Activated CD4-positive, CD25-positive, alpha-beta regulatory T cell (primary cell): ENCODE results near the gene LIN52.
"Not testable (repeated sequence)": the region's sequence is repeated elsewhere in the genome, so short reads cannot be mapped to it uniquely, and the experiment has no call there.

Experiments
- DNase-seq, 4 experiments: peaks; one replicate each; lab custom pipeline; 2025; lab: John Stamatoyannopoulos, UW

The LIN52 gene

DNA sequence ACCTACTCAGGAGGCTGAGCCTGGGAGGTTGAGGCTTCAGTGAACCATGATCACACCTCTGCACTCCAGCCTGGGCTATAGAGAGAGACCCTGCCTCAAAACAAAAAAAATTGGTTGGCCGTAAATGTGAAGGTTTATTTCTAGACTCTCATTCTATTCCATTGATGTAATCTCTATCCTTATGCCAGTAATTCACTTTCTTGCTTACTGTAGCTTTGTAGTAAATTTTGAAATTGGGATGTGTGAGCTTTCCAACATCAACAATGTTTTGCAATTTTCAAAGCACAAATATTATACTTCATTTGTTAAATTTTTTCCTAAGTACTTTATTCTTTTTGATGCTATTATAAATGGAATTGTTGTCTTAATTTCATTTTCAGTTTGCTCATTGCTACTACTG lies 24.6 kb downstream of the LIN52 start:
- no peak for DNase-seq

DNA sequence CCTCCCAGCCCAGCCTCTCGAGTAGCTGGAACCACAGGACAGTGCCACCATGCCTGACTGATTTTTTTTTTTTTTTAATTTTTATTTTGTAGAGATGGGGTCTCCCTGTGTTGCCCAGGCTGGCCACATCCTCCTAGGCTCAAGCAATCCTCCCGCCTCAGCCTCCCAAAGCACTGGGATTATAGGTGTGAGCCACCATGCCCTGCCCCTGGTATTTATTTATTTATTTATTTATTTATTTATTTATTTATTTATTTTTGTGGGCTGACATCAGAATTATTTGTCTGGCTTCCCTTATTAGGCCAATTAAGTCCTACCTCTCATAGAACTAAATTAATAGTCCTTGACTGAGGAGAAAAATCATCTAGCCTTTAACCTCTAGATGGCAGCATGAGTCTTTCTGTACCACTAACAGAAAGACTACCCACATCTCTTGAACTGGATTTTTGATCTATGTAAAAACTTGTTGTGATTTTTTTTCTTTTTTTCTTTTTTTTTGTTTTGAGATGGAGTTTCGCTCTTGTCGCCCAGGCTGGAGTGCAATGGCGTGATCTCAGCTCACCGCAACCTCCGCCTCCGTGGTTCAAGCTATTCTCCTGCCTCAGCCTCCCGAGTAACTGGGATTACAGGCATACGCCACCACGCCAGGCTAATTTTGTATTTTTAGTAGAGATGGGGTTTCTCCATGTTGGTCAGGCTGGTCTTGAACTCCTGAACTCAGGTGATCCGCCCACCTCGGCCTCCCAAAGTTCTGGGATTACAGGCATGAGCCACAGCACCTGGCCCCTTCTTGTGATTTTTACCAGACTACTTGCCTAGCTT lies 26.9 kb downstream of the LIN52 start:
- DNase-seq = not testable (repeated sequence)

DNA sequence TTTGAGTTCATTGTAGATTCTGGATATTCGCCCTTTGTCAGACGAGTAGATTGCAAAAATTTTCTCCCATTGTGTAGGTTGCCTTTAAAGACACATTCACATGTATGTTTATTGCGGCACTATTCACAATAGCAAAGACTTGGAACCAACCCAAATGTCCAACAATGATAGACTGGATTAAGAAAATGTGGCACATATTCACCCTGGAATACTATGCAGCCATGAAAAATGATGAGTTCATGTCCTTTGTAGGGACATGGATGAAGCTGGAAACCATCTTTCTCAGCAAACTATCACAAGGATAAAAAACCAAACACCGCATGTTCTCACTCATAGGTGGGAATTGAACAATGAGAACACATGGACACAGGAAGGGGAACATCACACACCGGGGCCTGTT lies 40.7 kb downstream of the LIN52 start:
- not testable (repeated sequence) for DNase-seq

DNA sequence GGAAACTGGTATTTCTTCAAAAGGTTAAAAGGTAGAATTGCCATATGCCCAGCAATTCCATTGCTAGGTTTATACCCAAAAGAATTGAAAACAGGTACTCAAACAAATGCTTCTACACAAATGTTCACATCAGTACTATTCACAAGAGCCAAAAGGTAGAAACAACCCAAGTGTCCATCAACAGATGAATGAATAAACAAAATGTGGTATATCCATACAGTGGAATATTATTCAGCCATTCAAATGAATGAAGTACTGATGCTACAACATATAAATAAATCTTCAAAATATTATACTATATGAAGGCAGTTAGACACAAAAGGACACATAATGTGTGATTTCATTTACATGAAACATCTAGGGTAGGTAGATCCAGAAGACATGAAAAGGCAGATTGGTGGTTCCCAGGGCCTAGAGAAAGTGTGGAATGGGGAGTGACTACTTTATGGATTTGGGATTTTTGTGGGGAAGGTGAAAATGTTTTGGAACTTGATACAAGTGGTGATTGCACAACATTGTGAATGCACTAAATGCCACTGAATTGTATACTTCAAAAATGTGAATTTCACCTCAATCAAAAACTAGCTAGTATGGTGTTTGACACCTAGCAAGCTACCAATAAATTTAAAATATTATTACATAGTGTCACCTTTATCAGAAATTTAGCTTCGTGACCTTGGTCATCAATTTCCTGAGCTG lies 41.7 kb downstream of the LIN52 start:
- DNase-seq = no peak

DNA sequence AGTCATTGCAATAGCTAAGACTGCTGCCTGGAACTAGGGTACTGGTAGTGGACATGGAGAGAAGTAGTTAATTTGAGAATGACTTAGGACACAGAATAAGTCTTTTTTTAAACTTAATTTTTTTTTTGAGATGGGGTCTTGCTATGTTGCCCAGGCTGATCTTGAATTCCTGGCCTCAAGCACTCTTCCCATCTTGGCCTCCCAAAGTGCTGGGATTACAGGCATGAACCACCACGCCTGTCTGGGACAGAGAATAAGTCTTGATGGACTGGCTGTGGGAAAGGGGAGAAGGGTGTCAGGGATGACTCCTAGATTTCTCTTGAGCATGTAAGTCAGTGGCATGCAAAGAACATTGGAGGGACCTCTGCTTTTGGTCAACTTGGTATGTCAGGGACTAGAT lies 42.9 kb downstream of the LIN52 start:
- no peak for DNase-seq

DNA sequence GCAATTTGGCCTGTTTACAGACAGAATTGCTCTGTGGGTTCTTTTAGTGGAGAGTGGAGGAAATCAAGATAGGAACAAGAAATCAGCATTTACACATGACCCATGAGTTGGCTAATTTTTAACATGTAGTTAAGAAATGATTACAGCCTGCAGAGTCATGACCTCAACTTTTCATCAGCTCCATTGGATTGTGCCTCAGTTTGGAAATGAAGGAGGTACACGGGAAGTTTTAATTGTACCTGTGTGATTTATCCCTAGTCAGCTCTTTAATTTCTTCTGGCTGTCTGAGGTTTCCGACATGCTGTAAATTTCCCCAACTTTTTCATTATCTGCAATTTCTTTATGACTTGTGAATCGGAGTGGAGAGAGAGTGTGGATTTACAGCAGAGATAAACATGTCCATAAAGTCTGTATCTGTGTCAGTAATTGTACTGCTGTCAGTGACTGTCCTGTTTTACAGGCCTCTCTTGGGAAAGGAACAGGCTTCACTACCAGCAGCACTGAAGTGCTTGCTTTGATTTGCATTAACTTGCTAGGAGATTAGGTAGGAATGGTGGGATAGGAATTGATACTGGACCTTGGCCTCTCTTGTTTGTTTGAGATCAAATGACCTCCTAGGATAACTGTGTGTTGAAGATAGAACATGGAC lies 49.2 kb downstream of the LIN52 start:
- DNase-seq = no peak

DNA sequence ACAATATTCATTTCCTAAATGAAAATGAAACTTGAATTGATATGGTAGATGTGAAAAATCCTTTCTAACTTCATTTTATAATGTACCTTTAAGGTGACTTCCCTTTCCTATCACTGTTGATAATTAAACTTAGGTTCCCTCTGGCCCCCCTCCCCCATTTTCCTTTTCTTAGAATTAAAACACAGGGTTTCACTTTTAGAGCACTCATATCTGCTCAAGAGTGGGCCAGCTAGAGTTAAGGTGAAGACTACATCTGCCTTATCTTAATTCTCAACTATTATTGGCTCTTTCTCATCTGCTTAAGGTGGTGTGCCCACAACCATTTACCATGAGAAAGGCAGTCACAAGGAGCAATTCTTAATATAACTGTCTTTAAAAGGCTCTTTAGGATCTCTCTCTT lies 49.7 kb downstream of the LIN52 start:
- DNase-seq = no peak

DNA sequence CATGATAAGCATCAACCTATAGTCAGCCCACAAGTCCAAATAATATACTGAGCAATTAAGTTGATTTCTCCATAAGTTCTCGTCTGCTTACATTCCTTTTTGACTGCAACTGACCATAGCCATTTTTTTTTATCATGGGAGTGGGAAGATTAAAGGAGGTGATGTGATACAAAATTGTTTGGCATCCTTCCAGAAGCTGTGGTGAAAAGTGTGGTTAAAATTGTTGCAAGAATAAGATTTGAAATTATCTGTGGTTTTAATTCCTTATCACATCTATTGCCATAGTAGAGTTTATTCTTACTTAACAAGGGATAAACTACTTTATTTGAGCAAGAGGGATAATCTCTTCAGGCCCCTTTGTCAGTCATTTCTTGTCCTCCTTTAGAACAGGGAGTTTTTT lies 50.7 kb downstream of the LIN52 start:
- DNase-seq = no peak

DNA sequence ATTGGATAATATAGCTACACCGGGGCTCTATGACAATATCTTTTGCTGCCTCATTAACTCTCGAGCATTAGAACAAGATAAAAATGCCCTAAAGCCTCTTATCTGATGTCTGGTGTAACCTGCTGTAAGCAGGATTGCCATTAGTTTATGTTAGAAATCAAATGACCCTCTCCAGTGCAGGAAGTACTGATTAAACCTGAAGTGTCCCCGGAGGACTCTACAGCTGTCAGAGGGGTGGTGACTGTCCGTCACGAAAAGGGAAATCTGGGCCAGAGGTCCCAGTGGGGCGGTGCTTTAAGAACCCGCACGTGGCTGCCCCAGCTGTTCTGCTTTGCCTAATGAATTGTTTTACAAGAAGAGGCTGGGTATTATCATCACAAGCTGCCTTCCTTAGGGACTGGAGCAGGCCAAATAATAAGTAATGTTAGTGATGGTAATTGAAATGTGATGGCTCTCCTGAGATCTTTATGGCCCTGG lies 55.7 kb downstream of the LIN52 start:
- no peak for DNase-seq

DNA sequence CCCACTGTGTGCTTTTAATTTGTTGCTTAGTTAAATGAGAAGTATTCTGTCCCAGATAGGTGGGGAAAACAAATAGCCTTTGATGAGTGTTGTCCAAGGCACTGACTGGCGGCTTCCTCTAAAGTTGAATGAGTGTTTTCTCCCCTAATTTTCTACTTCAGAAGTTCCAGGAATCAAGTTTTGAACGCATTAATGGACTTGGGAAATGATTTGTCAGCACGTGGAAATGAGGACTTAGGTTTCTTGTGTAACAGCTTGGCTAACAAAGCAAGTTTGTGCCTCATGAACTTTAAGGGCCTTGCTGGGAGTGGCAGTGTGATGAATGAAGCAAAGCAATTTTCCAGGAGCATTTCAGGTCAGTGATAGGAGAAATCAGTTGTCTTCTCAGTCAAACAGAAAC lies 56.9 kb downstream of the LIN52 start:
- DNase-seq = no peak

DNA sequence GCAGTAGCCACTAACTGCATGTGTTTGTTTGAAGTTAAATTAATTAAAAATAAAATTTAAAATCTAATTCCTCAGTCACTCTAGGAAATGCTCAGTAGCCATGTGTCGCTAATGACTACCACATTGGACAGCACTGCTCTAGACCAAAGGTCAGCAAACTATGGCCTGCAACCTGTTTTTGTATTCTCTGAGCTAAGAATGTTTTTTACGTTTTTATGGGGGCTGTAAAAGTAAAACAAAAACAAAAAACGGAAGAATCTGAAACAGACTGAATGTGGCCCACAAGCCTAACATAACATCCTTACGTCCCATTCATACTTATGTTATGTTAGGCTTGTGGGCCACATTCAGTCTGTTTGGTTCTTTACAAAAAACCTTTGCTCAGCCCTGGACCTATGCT lies 57.8 kb downstream of the LIN52 start:
- DNase-seq = no peak

DNA sequence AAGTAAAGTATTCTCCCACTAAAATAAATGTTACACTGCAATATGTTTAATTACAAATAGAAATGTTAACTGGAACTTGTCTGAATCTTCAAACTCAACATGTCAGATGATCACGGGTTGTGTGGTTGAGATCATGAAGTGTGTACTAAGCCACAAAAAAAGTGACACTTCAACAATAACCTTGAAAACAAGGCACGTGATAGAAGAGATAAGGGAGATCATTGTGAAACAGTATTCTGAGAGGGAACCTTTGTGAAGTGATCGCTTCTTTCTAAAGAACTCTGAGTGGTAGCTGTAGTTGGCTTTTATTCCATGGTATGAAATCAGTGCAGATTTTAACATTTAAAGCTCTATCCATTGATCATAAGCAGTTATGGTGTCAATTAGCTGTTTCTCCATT lies 60.0 kb downstream of the LIN52 start:
- DNase-seq = no peak

DNA sequence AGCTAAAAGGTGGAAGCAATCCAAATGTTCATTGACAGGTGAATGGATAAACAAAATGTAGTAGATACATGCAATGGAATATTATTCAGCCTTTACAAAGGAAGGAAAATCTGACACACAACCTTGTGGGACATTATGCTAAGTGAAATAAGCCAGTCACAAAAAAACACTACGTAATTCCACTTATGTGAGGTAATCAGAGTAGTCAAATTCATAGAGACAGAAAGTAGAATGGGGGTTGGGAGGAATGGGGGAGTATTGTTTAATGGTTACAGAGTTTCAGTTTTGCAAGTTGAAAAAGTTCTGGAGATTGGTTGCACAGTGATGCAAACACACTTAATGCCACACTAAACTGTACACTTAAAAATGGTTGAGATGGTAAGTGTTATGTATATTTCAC lies 62.8 kb downstream of the LIN52 start:
- DNase-seq = no peak

DNA sequence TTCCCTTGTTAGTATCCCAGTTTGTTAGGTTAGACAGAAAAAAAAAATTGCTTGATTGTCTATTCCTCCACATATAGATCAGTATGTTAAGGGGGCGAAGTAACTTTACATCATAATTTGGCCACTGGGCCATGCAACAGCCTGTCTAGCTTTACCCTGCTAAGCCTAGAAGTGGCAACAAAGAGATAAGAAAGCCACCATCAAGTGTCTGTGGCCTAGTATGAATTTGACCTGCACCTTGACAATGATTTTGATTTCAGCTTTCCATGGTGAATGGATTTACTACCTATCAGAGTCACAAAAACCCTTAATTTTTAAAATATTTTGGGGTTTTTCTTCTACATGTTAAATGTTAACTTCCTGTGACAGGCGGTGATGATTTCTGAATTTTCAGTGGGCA lies 63.9 kb downstream of the LIN52 start:
- no peak for DNase-seq

DNA sequence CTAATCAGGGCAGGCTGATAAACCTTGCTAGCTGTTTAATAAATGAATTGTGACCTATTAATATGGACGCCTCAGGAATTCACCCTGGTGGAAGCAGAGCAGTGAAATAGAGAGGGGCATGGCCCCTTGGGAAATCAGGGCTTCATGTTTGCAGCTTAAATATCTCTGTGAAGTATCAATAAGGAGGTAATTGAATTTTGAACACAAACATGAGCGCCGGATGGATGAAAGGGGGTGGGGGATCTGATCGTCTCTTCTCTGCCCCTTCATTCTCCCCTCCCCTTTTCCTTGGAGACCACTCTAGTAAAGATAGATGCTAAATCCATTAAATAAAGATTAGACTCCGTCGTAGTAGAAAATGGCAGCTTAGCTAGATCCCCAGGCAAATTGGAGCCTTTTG lies 70.5 kb downstream of the LIN52 start:
- no peak for DNase-seq

DNA sequence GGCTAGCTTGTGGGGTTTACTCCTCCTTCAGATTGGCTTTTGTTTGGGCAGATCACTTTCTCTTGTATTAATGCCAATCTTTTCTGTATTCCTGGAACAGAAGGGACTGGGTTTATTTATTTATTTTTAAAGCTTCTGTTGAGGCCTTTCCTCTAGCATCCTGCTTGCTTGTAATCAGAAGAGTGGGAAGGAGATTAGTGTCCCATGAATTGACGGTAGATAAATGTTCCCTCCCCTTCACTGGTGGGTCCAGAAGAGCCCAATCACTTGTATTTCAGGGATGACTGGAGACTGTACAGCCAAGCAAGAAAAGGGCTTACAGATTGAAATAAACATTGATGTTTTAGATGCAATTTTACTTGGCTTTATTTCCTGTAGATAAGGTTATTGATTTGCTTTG lies 71.0 kb downstream of the LIN52 start:
- no peak for DNase-seq

DNA sequence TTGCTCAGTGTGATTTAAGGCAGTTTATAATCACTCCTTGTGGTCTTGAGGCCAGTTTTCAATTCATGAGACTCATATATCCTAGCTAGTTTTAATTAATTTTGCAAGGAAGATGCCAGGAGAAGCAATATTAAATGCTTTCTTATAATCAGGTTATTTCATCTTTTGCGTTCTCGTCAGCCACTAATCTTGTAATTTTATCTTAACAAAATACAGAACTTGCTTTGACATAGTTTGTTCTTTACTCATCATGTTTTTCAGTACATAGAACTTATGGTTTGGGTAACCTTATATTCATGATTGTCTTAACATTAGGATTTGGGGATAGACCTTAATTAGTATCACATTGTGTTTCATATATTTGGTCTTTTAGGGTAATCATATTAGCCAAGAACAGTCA lies 76.0 kb downstream of the LIN52 start:
- no peak for DNase-seq

DNA sequence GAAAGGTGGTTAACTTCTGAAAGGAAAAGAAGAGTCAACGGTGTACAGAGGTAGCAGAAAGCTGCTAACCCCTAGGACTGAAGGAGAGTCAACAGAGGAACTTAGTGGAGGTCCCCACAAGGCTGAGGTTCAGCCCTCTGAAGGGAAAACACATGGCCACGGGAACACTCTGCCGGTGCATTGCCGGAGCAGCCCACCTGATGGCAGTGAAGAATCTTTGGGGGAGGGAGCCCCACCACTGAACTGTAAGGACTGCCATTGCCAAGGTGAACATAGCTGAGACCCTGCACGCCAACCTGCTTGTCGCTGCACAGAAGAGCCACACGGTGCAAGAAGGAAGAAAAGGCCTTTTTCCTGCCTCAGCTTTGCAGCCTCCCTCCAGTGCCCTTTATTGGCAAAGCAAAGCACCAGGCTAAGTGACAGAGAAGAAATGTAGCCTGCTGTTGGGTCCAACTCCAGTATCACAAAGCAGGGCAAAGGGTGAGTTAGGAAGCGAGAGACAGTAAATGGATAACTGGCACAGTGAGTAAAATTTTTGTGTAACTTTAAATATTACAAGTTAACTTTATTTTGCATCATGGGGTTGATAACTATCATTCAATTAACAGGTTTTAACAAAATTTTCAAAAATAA lies 76.9 kb downstream of the LIN52 start:
- no peak for DNase-seq

DNA sequence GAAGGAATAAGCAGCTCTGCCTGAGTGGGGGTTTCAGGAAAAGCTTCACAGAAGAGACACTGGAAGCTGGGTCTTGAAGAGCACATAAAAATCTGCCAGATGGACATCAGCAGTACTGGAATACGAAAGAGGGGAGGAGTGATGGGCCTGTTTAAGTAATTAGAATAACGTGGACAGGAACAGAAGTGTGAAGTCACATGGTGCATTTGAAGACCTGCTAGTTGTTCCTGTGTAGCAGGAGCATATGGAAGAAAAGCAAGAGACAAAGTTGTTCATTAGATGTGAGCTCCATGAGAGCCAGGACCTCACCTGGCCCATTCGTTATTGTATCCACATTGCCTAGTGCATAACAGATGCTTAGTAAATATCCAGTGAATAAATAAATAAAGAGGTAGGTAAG lies 85.2 kb downstream of the LIN52 start:
- DNase-seq = no peak

DNA sequence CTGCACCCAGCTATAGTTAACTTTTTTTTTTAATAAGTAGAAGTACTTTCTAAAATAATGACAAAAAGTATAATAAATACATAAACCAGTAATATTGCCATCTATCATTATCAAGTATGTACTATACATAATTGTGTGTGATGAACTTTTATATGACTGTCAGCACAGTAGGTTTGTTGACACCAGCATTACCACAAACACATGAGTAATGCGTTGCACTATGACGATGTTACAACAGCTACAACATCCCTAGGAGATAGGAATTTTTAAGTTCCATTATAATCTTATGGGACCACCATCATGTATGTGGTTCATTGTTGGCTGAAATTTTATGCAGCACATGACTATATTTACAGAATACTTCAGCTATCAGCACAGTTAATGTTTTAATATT lies 91.6 kb downstream of the LIN52 start:
- DNase-seq = no peak

DNA sequence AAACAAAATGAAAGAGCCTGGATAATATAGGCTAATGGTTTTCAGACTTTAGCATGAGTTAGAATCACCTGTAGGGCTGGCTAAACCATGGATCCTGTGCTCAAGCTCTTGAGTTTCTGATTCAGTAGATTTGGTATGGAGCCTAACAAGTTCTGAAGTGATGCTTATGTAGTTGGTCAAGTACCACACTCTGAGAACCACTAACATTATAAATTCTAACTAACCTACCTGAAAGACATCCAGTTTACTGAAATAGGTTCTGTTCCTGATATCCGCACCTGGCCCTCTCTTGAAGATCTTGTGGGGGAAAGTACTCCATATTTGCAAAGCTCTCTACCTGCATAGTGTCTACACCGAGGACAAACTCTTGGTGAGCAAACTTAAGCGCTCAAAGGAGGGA lies 95.1 kb downstream of the LIN52 start:
- DNase-seq = no peak

DNA sequence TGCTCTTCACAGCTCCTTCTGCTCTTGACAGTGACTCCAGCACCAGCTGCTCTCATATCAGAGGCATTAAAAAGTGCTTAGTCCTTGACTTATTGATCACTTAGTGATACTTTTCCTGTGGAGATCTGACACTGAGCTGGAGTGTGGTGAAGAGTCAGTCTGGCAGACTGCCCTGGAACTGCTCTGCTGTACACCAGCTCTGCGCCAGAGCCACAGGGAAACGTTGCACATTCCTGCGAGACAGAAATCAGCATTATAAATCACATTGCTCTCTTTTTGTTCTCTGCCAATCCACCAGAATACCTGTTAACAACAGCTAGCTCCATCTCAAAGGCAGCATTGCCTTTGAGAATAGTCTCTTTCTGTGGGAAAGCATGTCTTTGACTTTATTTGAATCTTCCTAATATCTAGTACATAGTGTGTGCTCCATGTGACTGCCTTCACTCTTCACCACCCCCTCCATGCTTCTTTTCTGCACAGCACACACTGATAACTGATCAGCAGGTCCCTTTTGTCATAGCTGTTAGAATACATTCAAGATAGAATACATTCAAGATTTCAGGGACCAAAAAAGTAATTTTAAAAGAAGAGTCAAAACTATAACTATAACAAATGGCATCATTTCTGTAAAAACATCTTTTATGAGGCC lies 106.3 kb downstream of the LIN52 start:
- no peak for DNase-seq
